NB4 (cell line): ENCODE results near the gene FAM83G.

ENCODE experiments used
- DNase-seq: peaks from one replicate; pipeline ENCODE4 v3.0.0; 2010; ENCODE audit warnings: low read depth
- H3K4me3 ChIP-seq: one replicate; pipeline ENCODE4 v1.5.1; 2011; ENCODE audit warnings: mild to moderate bottlenecking, low read depth, low read length, moderate library complexity
- MAX ChIP-seq: IDR thresholded peaks from 2 replicates; pipeline ENCODE4 v1.6.1; 2011; ENCODE audit warnings: low read depth, low read length
- MYC ChIP-seq: IDR thresholded peaks from 2 replicates; pipeline ENCODE4 v1.6.1; 2011; ENCODE audit warnings: low read depth, low read length
- POLR2A ChIP-seq: IDR thresholded peaks from 2 replicates; pipeline ENCODE4 v1.6.1; 2011; ENCODE audit warnings: mild to moderate bottlenecking; ENCODE audit not compliant: insufficient read length; ENCODE audit errors: extremely low read depth
- TF ChIP-seq, protein P1 (sequence below): IDR thresholded peaks from one replicate; pipeline ENCODE4 v1.5.1; 2012; ENCODE audit warnings: low read depth, low read length

Gene FAM83G

GRCh38 chr17:18950346-18950745 lies 54.2 kb downstream of the FAM83G start:
- TF ChIP-seq MAX (no peak), MYC (no peak), POLR2A (no peak)
- TF ChIP-seq, protein P1, sequence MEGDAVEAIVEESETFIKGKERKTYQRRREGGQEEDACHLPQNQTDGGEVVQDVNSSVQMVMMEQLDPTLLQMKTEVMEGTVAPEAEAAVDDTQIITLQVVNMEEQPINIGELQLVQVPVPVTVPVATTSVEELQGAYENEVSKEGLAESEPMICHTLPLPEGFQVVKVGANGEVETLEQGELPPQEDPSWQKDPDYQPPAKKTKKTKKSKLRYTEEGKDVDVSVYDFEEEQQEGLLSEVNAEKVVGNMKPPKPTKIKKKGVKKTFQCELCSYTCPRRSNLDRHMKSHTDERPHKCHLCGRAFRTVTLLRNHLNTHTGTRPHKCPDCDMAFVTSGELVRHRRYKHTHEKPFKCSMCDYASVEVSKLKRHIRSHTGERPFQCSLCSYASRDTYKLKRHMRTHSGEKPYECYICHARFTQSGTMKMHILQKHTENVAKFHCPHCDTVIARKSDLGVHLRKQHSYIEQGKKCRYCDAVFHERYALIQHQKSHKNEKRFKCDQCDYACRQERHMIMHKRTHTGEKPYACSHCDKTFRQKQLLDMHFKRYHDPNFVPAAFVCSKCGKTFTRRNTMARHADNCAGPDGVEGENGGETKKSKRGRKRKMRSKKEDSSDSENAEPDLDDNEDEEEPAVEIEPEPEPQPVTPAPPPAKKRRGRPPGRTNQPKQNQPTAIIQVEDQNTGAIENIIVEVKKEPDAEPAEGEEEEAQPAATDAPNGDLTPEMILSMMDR: no peak
- no peak overlapping the region for H3K4me3 ChIP-seq
- no peak for DNase-seq

DNA sequence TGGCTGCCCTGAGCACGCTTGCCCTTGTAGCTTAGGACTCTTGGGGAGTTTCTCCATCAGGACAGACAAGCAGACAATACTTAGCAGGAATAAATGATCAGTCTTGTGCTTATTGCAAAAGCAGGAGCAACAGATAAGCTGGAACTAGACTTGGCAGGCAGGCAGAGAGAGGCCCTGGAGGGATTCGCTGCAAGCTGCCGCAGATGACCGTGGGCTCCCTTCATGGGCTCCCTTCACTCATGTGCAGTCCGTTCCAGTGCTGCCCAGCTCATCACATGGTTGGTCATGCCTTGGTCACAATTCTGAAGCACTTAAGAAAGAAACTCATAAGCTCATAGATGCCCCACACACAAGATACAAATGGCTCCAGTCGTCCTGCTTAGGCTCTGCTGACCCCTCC lies 55.0 kb downstream of the FAM83G start:
- no peak overlapping the region for H3K4me3 ChIP-seq
- DNase-seq: no peak
- TF ChIP-seq, protein P1: no peak
- no peak for TF ChIP-seq MYC

- TF ChIP-seq MYC (no peak), POLR2A (no peak), MAX (no peak)
- TF ChIP-seq, protein P1: no peak
- DNase-seq: no peak
- H3K4me3 ChIP-seq: no peak overlapping the region
These were observed 56.0 kb downstream of the FAM83G start for GRCh38 chr17:18948476-18949006.

GRCh38 chr17:18947866-18948265 lies 56.7 kb downstream of the FAM83G start:
- TF ChIP-seq MAX (no peak), POLR2A (no peak), MYC (no peak)
- TF ChIP-seq, protein P1: no peak
- no peak overlapping the region for H3K4me3 ChIP-seq
- no peak for DNase-seq

DNA sequence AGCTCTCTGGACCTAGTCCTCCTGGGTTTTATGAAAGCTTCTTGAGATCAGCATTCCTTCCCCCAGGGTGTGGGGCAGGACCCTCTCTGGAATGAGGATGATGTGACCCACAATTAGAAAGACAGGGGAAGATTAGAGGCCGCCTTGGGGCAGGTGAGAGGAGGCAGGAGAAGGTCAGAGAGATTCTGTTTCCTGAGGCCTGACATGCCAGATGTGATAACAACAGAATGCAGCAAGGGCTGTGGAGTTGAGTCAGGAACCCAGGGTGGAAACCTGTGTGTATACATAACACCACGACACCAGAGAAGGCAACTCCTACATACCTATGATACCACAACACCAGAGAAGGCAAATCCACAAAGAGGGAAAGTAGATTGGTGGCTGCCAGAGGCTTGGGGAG lies 58.0 kb downstream of the FAM83G start:
- TF ChIP-seq MYC (no peak), MAX (no peak), POLR2A (no peak)
- TF ChIP-seq, protein P1: no peak
- H3K4me3 ChIP-seq: no peak overlapping the region
- DNase-seq: no peak

GRCh38 chr17:18944646-18945045 lies 59.9 kb downstream of the FAM83G start:
- H3K4me3 ChIP-seq: no peak overlapping the region
- DNase-seq: no peak
- TF ChIP-seq MYC (no peak), MAX (no peak), POLR2A (no peak)
- TF ChIP-seq, protein P1: no peak
